ENCODE measurements around the gene ZNF175. TPM values are rescaled to one million over a fixed set of nuclear protein-coding genes. Genes with fewer than 3 reads are reported as not detected.

The ZNF175 gene
- total and polyA plus RNA-seq, 9 of the 15 experiments (the other 6 are each of a cell fraction or from before 2014, with no cell fraction given) = 3.7 to 37.9 (median 14.0) TPM

GRCh38 chr19:51570962-51571575 is at the start of gene ZNF175 (continued):
- TF ChIP-seq TSHZ1 (CRISPR knock-in tag; IDR thresholded peaks at IDR 0.05) (no peak), MEIS2 (IDR thresholded peaks at IDR 0.05; ENCODE audit: partially characterized antibody) (peak; percentile 60), ZBTB5 (IDR thresholded peaks at IDR 0.05) (no peak), ASH1L (IDR thresholded peaks at IDR 0.05; ENCODE audit: borderline replicate concordance, low read depth, partially characterized antibody) (peak; percentile 75), PML (IDR thresholded peaks at IDR 0.05; ENCODE audit: low read length) (peak; percentile 22; the same call in 1 of the 2 replicates), HINFP (tag; conservative IDR thresholded peaks at IDR 0.05; ENCODE audit: low read depth) (peak; percentile 67), SUPT5H (IDR thresholded peaks at IDR 0.05) (peak; percentile 75), MTA3 (IDR thresholded peaks at IDR 0.05; ENCODE audit: borderline replicate concordance) (peak; percentile 67; the same call in 1 of the 2 replicates), EP400 (IDR thresholded peaks at IDR 0.05) (peak; percentile 34), STAT5A (IDR thresholded peaks at IDR 0.05; ENCODE audit: borderline replicate concordance, low read length) (peak; percentile 35; the same call in 1 of the 2 replicates), TAF1 (IDR thresholded peaks at IDR 0.05; ENCODE audit: control insufficient read depth, extremely low read depth, insufficient read depth, low read length, severe bottlenecking) (peak; percentile 82), PHF20 (IDR thresholded peaks at IDR 0.05; ENCODE audit: partially characterized antibody) (peak; percentile 43)

All from K562 (cell line).